GM18498 (cell line): ENCODE measurements around the gene SAMD4B.
A peak's percentile ranks its signal among the peaks of the same experiment; 100 is the strongest.

Source experiments
- ATAC-seq: cut with Tn5 transposase; IDR thresholded peaks from one replicate; pipeline ENCODE4 v1.9.1; 2021; ENCODE audit warnings: mild to moderate bottlenecking, moderate library complexity; ENCODE audit not compliant: unreplicated experiment

The SAMD4B gene, protein sequence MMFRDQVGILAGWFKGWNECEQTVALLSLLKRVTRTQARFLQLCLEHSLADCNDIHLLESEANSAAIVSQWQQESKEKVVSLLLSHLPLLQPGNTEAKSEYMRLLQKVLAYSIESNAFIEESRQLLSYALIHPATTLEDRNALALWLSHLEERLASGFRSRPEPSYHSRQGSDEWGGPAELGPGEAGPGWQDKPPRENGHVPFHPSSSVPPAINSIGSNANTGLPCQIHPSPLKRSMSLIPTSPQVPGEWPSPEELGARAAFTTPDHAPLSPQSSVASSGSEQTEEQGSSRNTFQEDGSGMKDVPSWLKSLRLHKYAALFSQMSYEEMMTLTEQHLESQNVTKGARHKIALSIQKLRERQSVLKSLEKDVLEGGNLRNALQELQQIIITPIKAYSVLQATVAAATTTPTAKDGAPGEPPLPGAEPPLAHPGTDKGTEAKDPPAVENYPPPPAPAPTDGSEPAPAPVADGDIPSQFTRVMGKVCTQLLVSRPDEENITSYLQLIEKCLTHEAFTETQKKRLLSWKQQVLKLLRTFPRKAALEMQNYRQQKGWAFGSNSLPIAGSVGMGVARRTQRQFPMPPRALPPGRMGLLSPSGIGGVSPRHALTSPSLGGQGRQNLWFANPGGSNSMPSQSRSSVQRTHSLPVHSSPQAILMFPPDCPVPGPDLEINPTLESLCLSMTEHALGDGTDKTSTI

DNA sequence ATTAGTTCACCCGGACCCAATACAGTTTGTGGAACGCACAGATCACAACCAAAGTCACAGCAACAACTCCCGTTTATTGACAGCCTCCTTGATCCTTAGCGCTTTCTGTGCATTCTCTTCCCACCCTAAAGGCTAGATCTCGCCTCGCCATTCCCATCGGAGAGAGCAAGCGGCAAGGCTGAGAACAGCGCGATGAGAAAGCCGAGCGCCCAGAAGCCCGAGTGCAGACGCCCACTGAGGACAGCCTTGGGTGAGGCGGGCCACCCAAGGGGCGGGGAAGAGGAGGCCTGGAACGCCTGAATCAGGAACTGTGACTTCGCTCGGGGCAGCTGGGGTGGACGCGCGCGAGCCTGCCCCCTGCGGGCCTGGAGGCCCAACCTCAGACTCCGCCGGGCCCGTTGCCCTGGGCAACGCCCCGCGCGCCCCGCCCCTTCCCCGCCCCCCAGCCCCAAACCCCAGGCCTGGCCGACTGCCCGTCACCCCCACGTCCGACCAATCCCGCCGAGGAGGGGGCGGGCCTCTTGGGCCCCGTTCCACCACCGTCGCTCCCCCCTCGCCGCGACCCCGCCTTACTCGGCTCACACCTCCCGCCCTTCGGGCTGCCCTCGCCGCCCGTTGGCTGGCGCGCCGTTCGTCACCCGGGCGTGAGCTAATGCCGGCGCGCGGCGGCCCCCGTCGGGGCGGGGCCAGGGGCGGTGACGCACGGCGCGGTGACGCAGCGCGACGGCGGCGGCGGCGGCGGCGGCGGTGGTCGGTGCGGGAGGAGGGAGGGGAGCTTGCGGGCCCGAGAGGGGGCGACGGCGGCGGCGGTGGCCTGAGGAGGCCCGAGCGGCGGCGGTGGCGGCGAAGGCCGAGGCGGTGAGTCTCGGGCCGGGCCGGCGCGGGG is at the start of gene SAMD4B:
TSS of gene SAMD4B (plus strand) at position 703 of the 886 bp plus-strand sequence. CDS start 14,473 bp downstream, outside the sequence.
- ATAC-seq = peak; percentile 92

DNA sequence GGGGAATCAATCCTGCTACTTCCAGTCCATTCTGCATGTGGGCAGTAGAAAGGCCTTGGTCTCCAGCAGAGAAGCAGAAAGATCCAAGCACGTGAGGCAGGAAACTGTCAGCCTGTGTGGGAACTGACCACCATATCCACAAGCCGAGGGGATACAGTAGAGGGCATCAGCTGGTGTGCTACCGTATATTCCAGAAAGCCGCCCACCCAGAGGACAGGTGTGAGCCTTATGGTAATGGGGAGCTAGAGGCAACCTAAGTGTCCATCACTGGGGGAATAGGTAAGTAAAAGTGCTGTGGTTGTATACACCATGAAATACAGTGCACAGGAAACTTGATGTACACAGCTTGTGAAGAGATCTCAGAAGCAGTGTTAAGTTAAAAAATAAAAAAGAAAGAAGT is 48.8 kb upstream of the SAMD4B start:
- no peak for ATAC-seq

DNA sequence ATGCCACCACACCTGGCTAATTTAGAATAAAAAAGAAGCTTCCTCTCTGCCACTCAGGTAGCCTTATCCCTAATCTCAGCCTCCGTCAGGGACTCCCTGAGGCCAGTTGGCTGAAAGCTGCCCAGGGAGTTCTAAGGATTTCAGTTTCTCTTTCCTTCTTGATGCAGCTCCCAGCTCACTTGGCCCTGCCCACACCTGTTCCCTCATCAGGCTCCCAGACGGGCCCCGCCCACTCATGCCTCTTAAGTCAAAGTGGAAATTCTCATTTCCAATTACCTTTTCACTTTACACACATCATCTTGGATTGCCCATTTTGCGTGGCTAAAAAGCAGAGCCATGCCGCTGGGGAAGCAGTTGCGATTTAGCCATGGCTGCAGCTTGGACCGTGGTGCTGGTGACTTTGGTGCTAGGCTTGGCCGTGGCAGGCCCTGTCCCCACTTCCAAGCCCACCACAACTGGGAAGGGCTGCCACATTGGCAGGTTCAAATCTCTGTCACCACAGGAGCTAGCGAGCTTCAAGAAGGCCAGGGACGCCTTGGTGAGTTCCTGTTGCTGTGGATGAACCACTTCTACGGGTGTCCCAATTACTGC is 46.1 kb upstream of the SAMD4B start, which contains the start of gene IFNL1:
TSS of gene IFNL1 (plus strand) at position 353 of the 591 bp plus-strand sequence. CDS start at position 368, 15 bp downstream.
- ATAC-seq = no peak

DNA sequence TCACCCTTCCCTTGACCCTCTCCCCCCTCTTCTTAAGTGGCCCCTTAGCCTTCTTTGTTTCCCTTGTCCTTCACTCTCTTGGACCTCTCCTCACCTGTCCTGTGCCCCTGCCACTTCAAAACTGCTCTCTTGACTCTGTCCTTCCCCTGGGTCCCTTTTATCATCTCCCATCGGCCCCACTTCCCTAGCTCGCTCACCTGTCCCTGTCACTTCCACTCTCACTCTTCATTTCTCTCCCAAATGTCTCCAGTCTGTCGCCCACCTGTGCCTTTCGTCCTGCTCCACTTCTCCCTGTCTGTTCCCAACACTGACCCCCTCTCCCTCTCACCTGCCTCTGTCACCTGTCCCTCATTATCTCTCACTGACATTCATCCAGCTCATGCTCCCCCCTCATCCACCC is 45.3 kb upstream of the SAMD4B start:
- no peak for ATAC-seq

- no peak for ATAC-seq
Observed at GRCh38 chr19:39297931-39298634, 44.1 kb upstream of the SAMD4B start.

- no peak for ATAC-seq
Observed at GRCh38 chr19:39299404-39299803, 42.8 kb upstream of the SAMD4B start.

DNA sequence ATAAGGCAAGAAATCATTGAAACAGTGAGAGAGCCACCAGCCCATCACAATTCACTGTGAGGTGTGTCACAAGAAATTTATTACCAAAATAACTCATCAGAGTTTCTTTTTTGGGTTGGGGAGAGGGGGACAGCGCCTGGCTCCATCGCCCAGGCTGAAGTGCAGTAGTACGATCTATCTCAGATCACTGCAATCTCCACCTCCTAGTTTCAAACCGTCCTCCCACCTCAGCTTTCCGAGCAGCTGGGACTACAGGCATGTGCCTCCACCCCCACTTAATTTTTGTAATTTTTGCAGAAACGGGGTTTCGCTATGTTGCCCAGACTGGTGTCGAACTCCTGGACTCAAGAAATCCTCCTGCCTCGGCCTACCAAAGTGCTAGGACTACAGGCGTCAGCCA is 42.4 kb upstream of the SAMD4B start:
- ATAC-seq = no peak

DNA sequence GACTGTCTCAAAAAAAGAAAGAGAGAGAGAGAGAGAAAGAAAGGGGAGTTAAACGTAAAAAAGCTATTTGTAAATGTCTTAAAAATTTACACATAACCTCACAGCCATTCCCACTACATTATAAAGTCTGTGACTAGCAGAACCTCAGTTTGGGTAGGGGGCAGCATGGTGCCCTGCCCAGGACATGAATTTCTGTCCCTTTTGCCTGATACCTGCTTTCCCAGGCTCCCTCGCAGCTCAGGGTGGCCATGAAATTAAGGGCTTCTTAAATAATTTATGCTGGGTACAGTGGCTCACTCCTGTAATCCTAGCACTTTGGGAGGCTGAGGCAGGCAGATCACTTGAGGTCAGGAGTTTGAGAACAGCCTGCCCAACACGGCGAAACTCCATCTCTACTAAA is 41.2 kb upstream of the SAMD4B start:
- ATAC-seq = no peak

DNA sequence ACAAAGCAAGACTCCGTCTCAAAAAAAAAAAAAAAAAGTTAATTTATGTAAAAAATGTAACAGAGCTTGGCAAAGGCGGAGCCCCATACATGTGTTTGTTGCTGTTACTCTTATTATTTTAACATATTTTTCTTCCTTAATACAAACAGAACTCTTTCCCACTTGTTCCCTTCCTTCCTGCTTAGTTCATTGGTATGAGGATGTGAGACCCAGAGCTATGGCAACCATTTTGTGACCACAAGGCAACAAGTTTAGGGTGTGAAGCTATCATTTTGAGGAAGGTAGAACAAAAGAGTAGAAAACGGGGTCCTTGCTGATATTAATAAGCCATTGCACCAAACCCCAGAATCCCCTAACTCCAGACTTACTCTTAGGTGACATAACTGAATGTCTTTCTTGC is 40.7 kb upstream of the SAMD4B start:
- no peak for ATAC-seq

GRCh38 chr19:39303373-39304184 is 38.6 kb upstream of the SAMD4B start:
- no peak for ATAC-seq

DNA sequence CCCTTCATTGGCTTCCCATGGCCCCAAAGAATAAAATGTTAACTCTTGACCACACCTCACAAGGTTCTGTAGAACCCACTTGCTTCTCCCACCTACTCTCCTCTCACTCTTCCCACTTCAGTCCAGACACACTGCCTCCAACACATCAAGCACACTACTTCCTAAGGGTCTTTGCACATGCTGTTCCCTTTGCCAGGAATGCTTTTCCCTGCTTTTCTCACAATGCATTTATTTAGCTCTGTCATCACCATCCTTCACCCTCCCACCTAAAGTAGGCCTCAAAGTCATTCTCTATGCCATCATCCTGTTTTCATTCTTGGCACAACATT is 38.1 kb upstream of the SAMD4B start:
- ATAC-seq = no peak

- ATAC-seq = no peak
Observed at GRCh38 chr19:39304701-39305571, 37.3 kb upstream of the SAMD4B start.

DNA sequence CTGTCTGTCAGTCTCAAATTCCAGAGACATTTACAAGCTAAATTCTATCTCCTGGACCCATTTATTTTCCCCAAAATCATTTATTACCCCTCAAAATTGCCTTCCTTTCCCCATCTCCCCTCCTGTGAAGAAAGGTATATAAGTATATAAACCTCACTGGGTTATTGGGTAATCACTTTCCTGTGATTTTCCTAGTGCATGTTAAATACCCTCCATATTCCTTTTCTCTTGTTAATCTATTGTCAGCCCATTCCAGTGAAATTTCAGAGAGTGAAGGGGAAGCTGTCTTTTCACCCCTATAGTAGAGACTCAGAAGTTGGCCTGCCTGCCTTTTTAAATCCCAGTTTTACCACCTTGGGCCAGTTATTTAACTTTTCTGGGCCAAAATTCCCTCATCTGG is 36.1 kb upstream of the SAMD4B start:
- ATAC-seq = no peak

DNA sequence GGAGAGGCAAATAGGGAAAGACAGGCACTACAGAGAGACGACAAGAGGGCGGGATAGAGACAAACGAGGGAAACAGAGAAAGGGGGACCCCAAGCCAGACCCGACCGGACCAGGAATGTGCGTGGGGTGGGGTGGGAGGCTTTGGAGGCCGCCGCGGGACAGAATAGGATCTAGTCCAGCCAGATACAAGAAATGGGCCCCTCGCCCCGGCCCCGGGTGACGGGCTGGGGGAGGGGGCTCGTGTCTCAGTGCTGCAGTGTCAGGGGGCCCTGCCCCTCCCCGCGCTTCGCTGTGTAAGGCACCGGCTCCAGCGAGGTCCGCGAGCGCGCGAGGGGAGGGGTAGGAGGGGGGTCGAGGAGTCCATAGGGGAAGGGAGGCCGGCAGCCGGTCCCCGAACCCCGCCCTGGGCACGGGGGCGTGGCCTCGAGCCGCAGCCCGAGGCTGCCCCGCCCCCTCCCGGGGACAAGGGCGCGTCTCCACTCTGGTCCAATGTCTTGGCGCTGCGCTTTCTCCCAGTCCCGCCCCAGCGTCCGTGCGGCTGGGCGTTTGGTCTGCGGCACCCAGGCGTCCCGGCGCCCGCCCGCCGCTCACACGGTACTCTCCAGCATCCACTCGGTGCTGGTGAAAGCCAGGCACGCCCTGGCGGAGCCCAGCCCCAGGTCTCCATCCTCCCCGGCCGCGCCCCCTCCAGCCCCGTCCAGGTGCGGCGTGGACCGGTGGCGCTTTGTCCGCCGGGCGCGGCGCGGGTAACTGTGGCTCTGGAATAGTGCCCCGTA is 35.0 kb upstream of the SAMD4B start:
- no peak for ATAC-seq

GRCh38 chr19:39307822-39308530 is 34.2 kb upstream of the SAMD4B start:
- ATAC-seq = no peak

GRCh38 chr19:39308531-39309304 is 33.5 kb upstream of the SAMD4B start:
- no peak for ATAC-seq
